Small intestine (tissue), 7 donors: ENCODE data around the gene PHTF1. TPM values are rescaled to one million over a fixed set of nuclear protein-coding genes. Genes with fewer than 3 reads are reported as not detected.

Experiments used
- DNase-seq, 2 donors: peaks; one replicate each; pipeline versions ENCODE4 v3.0.0 to v3.0.0-alpha.2; 2013
- FAIRE-seq: peaks from 2 replicates; lab custom pipeline; 2012; peaks lifted over from hg19 to GRCh38; lab: Jason Lieb, UNC
- H3K27ac ChIP-seq, 3 donors: one replicate each; pipeline ENCODE4 v1.5.1; 2013; ENCODE audit warnings: low read length in 2 of 3, mild to moderate bottlenecking in 2 of 3, control low read depth in 1 of 3, inconsistent platforms in 1 of 3, low read depth in 1 of 3, moderate library complexity in 1 of 3
- H3K27me3 ChIP-seq, 3 donors: one replicate each; pipeline ENCODE4 v1.6.1; 2013; ENCODE audit warnings: low read length in 3 of 3, inconsistent platforms in 1 of 3; ENCODE audit not compliant: control insufficient read depth in 3 of 3, insufficient read depth in 3 of 3
- H3K36me3 ChIP-seq, 3 donors: one replicate each; pipeline ENCODE4 v1.6.1; 2013; ENCODE audit warnings: low read length in 3 of 3, inconsistent platforms in 1 of 3, low read depth in 1 of 3, mild to moderate bottlenecking in 1 of 3, moderate library complexity in 1 of 3; ENCODE audit not compliant: control insufficient read depth in 3 of 3, insufficient read depth in 2 of 3
- H3K4me1 ChIP-seq, 3 donors: one replicate each; pipeline ENCODE4 v1.6.1; 2013; ENCODE audit warnings: low read length in 2 of 3, inconsistent platforms in 1 of 3, low read depth in 1 of 3, mild to moderate bottlenecking in 1 of 3, moderate library complexity in 1 of 3; ENCODE audit not compliant: control insufficient read depth in 3 of 3, insufficient read depth in 2 of 3
- H3K4me3 ChIP-seq, 3 donors: one replicate each; pipeline ENCODE4 v1.5.1; 2013; ENCODE audit warnings: low read length in 3 of 3, control low read depth in 1 of 3, inconsistent platforms in 1 of 3, low read depth in 1 of 3, mild to moderate bottlenecking in 1 of 3, moderate library complexity in 1 of 3
- H3K9me3 ChIP-seq, 2 donors: one replicate each; pipeline ENCODE4 v1.6.1; 2013; ENCODE audit warnings: low read depth in 1 of 2, low read length in 1 of 2; ENCODE audit not compliant: control insufficient read depth in 2 of 2, insufficient read depth in 1 of 2
- WGBS, 3 donors: extraction: QIAGEN DNeasy Blood & Tissue Kit; methylation state at CpG; one replicate each; pipeline ENCODE4 v1.1.7; 2013; 5-methylcytosine and 5-hydroxymethylcytosine counted together
- polyA plus RNA-seq, 4 donors: library from polyadenylated mRNA; stranded (reverse) in 3 of 4; unstranded in 1 of 4; fragments of 200-250 nt in 3 of 4; fragments of 120-200 nt in 1 of 4; gene quantifications; one replicate each; pipeline versions ENCODE4 v1.2.1 to v1.2.3, GENCODE V29; 2013
- donor health status: healthy with polysubstance abuse.
- donor health status: control.
- donor health status: control.
- donor health status: Bipolar disorder and iron deficiency.
- donor health status: healthy.

The PHTF1 gene
- polyA plus RNA-seq, 4 donors: 0.67 to 6.7 (median 3.9) TPM

- FAIRE-seq (no peak), DNase-seq (no peak)
- H3K4me1 ChIP-seq: peaks cover 0 to 6% (median 0%) of the 10 kb centered on the region in 3 donors
Measured at GRCh38 chr1:113797472-113797871, 38.2 kb upstream of the PHTF1 start.

GRCh38 chr1:113793878-113794834, 34.9 kb upstream of the PHTF1 start:
- FAIRE-seq: no peak
- peak overlapping the region in 1 of 3 donors; percentile 17 for H3K27ac ChIP-seq

More at GRCh38 chr1:113797472-113797871, 38.2 kb upstream of the PHTF1 start:
- H3K9me3 ChIP-seq: no peaks in the 10 kb centered on the region
- no peak overlapping the region for H3K27ac ChIP-seq
- H3K27me3 ChIP-seq: no peaks in the 10 kb centered on the region
- 87 to 91% (median 90%) methylated on average over 4 of the region's 4 CpGs for WGBS, 3 donors
- H3K4me3 ChIP-seq: no peak overlapping the region
- H3K36me3 ChIP-seq: peaks cover 2 to 10% (median 2%) of the 10 kb centered on the region in 3 donors

GRCh38 chr1:113792986-113793385, 33.7 kb upstream of the PHTF1 start:
- peaks cover 0 to 6% (median 0%) of the 10 kb centered on the region in 3 donors for H3K4me1 ChIP-seq
- no peak overlapping the region for H3K4me3 ChIP-seq
- H3K27me3 ChIP-seq: no peaks in the 10 kb centered on the region
- DNase-seq: no peak
- no peaks in the 10 kb centered on the region for H3K9me3 ChIP-seq
- H3K27ac ChIP-seq: no peak overlapping the region
- WGBS, 3 donors: 78 to 94% (median 83%) methylated on average over 1 of the region's 1 CpG
- peaks cover 2 to 12% (median 9%) of the 10 kb centered on the region in 3 donors for H3K36me3 ChIP-seq
- FAIRE-seq: no peak

More at GRCh38 chr1:113793878-113794834, 34.9 kb upstream of the PHTF1 start:
- peak in 1 of 2 donors; percentile 67 for DNase-seq
- peaks cover 0 to 6% (median 0%) of the 10 kb centered on the region in 3 donors for H3K4me1 ChIP-seq
- no peaks in the 10 kb centered on the region for H3K27me3 ChIP-seq
- 89 to 91% (median 90%) methylated on average over 9 of the region's 9 CpGs for WGBS, 3 donors
- H3K36me3 ChIP-seq: peaks cover 2 to 12% (median 6%) of the 10 kb centered on the region in 3 donors
- no peak overlapping the region for H3K4me3 ChIP-seq
- H3K9me3 ChIP-seq: no peaks in the 10 kb centered on the region

- H3K4me1 ChIP-seq: peaks cover 0 to 6% (median 1%) of the 10 kb centered on the region in 3 donors
- H3K36me3 ChIP-seq: peaks cover 2 to 12% (median 9%) of the 10 kb centered on the region in 3 donors
- no peak overlapping the region for H3K4me3 ChIP-seq
- H3K27me3 ChIP-seq: no peaks in the 10 kb centered on the region
- no peaks in the 10 kb centered on the region for H3K9me3 ChIP-seq
- WGBS, 3 donors: 73 to 81% (median 79%) methylated on average over 5 of the region's 5 CpGs
- peak overlapping the region in 1 of 3 donors; percentile 11 for H3K27ac ChIP-seq
- no peak for FAIRE-seq
- DNase-seq: no peak
Measured at GRCh38 chr1:113792471-113792870, 33.2 kb upstream of the PHTF1 start.

GRCh38 chr1:113788802-113789201, 29.5 kb upstream of the PHTF1 start:
- 65 to 83% (median 82%) methylated on average over 3 of the region's 3 CpGs for WGBS, 3 donors
- Histone ChIP-seq H3K36me3 (peaks cover 0 to 7% (median 4%) of the 10 kb centered on the region in 3 donors), H3K4me3 (no peak overlapping the region), H3K4me1 (peaks cover 0 to 10% (median 6%) of the 10 kb centered on the region in 3 donors), H3K9me3 (no peaks in the 10 kb centered on the region), H3K27ac (no peak overlapping the region), H3K27me3 (no peaks in the 10 kb centered on the region)
- FAIRE-seq (no peak), DNase-seq (no peak)

GRCh38 chr1:113787663-113788062, 28.4 kb upstream of the PHTF1 start:
- 81 to 90% (median 87%) methylated on average over 3 of the region's 3 CpGs for WGBS, 3 donors
- no peak overlapping the region for H3K27ac ChIP-seq
- H3K9me3 ChIP-seq: no peaks in the 10 kb centered on the region
- H3K27me3 ChIP-seq: no peaks in the 10 kb centered on the region
- FAIRE-seq (no peak), DNase-seq (no peak)
- no peak overlapping the region for H3K4me3 ChIP-seq
- peaks cover 0 to 10% (median 6%) of the 10 kb centered on the region in 3 donors for H3K4me1 ChIP-seq
- H3K36me3 ChIP-seq: peaks cover 0 to 7% (median 4%) of the 10 kb centered on the region in 3 donors

DNA sequence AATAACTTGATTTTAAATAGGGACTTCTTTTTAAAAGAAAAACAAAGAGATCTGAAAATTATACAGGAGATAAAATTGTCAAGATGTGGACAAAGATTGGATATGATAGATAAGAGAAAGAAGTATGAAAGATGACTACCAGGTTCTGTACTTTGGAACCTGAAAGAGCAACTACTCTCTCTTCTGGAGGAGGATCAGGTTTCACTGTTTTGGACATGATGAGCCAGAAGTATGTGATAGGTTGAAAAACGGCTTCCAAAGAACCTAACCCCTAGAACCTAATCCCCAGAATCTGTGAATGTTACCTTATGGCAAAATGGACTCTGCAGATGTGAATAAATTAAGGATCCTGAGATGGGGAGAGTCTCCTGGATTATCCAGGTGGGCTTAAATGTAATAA, 26.8 kb upstream of the PHTF1 start:
- DNase-seq (no peak), FAIRE-seq (no peak)
- peaks cover 0 to 15% (median 6%) of the 10 kb centered on the region in 3 donors for H3K4me1 ChIP-seq
- 30 to 57% (median 56%) methylated on average over 1 of the region's 1 CpG for WGBS, 3 donors
- no peaks in the 10 kb centered on the region for H3K9me3 ChIP-seq
- H3K4me3 ChIP-seq: no peak overlapping the region
- H3K36me3 ChIP-seq: peaks cover 0 to 7% (median 2%) of the 10 kb centered on the region in 3 donors
- no peak overlapping the region for H3K27ac ChIP-seq
- no peaks in the 10 kb centered on the region for H3K27me3 ChIP-seq

DNA sequence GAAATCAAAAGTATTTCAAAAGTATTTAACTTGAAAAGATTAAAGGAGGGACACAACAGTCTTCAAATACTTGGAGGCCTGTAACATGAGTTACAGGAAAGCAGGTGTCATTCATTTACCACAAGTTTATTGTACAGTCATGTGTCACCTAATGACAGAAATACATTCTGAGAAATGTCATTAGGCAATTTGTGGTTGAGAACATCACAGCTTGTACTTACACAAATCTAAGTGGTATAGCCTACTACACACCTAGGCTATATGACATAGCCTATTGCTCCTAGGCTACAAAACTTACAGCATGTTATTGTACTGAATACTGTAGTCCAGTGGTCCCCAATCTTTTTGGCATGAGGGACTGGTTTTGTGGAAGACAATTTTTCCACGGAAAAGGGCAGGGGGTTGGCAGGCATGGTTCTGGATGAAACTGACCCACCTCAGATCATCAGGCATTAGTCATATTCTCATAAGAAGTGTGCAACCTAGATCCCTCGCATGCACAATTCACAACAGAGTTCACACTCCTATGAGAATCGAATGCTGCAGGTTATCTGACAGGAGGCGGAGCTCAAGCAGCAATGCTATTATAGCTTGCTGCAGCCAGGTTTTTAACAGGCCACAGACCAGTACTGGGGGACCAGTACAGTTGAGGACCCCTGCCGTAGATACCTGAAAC, 25.0 kb upstream of the PHTF1 start:
- Histone ChIP-seq H3K27ac (peak overlapping the region; percentile 5 to 50 (median 49)), H3K36me3 (peaks cover 0 to 4% (median 2%) of the 10 kb centered on the region in 3 donors), H3K4me1 (peaks cover 0 to 21% (median 6%) of the 10 kb centered on the region in 3 donors), H3K27me3 (no peaks in the 10 kb centered on the region), H3K9me3 (no peaks in the 10 kb centered on the region), H3K4me3 (no peak overlapping the region)
- 58 to 71% (median 69%) methylated on average over 5 of the region's 5 CpGs for WGBS, 3 donors
- DNase-seq: peak; percentile 40 to 66
- FAIRE-seq: no peak
